Measurements from ENCODE around the gene CDH20.

Gene CDH20

DNA sequence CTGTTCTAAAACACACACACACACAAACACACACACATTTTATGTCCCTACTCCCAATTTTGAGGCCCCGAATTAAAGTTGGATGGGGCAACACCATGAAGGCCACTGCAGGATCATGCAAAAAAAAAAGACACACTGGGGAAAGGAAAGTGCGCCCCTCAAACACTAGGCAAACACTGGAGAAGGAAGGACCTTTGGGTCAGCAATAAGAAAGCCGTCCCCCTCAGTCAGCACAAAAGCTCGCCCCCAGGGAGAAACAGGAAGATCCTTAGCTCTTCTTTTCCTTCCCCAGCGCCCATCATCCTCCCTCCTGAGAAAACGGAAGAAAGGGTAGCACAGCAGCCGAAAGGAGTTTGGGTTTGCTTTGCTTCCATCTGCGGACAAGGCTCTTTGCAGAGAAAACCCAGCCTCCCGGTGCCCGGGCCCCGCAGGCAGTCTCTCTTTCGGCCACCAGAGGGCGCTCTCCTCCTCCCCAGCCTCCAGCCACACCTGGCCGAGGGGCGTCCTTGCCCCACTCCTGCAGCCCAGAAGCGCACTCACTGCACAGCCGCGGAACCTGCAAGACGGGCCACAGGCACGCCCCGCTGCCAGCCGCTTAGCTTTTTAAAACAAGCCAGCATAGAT lies 248.5 kb downstream of the CDH20 start:
- peak; percentile 78 for DNase-seq

DNA sequence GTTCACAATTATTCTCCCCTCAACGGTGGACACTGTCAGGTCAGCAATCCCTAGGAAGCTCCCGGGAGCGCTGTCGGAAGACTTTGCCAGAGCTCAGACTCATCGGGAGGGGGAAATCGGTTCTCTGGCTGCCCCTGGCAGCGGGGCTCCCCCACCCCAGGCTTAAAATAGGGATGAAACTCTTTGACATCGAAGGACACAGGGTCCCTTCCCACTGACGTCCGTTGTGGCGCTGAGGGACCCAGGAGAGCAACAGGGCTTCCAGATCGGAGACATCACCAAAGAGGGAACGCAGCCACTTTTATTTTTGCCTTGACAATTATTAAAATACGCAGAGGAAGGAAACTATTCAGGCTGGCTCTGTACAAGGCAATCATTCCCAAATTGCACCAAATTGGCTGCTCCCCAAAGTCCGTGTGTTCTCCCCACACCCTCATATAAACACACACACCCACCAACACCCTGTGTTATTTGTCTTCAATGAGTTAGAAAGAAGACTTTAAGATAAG lies 249.0 kb downstream of the CDH20 start:
- no peak for DNase-seq

DNA sequence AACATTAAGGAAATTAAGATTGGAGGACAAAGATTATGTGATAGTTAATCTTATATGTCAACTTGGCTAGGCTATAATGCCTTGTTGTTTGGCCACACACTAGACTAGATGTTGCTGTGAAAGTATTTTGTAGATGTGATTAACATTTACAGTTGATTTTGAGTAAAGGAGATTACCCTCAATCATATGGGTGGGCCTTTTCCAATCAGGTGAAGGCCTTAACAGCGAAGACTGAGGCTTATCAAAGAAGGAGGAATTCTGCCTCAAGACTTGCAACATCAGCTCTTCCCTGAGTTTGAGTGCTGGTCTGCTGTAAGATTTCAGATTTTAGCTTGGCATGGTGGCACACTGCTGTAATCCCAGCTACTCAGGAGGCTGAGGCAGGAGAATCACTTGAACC lies 250.3 kb downstream of the CDH20 start:
- no peak for DNase-seq

DNA sequence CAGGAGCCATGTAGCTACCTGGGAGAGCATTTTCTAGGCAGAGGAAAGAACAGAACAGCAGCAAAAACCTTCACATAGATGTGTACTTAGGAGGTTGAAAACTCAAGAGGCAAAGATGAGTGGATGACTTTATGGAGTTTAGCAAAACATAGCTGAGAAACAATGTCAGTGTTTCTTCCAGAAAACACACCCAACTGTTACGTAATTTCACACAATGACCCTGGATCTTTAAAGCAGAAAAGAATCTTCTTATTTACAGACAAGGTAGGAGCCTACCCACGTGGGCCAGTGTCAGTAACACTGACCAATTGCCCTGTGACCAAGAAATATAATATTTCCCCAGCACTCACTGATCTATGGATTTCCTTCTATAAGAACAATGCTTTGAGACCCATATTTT lies 254.6 kb downstream of the CDH20 start:
- DNase-seq = no peak

DNA sequence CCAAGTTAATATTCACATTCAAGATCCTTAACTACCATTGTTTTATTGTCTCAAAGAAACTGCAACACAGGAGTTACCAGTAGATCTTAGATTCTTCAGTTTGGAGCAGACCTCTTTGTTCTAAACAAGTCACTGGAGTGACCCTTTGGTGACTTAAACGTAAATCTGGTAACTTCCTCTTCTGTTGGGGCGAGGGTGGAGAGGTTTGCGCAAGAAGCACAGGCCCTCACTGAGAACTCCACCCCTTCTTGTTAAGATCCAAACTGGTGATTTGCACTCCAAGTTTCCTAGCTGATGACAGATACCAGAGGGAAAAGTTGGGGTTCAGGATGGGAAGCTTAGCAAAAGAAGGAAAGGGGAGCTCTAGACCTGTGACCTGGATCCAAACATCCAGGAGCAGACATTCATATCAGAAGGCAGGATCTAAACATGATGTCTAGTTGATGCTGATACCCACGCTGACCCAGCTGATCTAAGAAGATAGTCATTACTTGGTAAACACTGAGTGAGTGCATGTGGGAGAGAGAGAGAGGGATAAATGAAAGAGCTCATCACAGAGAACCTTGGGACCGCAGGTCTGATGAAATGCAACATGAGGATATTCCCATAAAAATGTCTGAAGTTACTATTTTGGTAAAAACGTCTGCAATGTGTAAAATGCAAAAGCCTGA lies 256.0 kb downstream of the CDH20 start:
- no peak for DNase-seq

DNA sequence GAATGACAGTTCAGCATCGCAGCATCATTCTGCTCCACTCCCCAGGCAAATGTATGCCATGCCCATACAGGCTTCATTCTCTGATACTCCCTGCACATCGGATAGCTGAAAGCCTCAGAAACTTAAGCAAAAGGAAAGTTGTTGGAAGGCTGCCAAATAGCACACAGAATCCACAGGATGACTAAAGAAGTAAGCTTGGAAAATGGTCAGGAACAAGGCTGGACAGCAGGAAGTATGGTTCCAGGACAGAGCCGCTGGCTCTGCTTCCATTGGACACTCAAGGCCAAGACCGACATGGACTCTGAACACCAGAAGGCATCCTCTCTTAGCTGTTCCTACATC lies 256.5 kb downstream of the CDH20 start:
- DNase-seq = no peak

DNA sequence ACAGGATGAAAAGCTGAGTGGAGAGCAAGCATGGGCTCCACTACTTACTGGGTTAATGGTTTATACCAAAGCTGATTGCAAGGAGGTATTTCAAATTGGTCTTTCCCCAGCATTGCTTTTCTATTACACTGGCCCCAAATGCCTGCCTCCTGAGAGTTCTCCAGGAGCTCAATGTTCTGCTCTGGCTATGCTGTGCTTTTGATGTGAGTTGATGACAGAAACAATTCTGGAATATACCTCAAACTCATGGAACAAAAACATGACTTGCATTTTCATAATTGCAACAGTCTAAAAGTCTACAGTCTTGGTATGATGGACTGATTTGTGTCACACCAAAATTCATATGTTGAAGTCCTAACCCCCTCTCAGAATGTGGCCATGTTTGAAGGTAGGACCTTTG lies 258.0 kb downstream of the CDH20 start:
- DNase-seq = no peak

DNA sequence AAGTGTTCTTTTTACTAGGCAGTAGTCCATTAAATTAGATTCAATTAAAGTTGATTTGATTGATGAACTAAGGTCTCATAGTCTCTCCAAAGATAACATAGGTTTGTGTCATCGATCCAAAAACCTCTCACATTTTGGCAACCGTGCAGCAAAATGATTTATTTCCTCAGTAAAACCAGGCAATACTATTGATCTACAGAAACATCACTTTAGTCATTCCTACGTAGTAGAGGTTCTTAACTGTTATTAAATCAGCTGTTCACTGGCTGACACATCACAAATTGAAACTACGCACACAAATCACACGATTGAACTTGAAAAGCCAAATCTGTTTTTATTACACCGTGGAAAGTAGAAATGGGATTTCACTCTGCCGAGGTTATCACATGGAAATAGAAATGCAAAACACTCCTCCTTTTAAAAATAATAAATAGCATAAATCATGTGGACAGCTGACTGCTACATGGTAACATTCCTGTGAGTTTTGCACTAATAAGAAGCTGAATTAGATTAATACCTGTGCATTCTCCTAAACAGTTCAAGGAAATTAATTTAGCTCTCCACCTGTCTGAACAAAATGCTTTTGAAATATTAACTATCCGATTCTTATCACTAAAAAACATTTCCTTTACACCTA lies 262.5 kb downstream of the CDH20 start:
- DNase-seq = no peak

DNA sequence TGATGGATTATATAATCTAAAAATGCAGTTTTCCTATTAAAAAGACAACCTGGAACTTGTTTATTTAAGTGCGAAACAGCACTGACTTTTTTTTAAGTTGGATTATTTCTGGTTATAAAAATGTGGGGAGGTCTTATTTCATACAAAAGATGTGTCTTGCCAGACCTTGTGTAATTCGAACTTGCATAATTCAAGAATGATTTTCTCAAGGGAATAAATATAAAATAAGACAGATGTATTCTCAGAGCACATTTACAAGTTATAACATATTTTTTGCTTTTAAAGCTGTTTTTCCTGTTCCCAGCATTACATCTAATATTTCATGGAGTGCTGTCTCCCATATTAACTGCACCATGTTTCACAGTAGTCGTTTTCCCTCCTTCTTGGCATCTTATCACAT lies 263.1 kb downstream of the CDH20 start:
- no peak for DNase-seq

DNA sequence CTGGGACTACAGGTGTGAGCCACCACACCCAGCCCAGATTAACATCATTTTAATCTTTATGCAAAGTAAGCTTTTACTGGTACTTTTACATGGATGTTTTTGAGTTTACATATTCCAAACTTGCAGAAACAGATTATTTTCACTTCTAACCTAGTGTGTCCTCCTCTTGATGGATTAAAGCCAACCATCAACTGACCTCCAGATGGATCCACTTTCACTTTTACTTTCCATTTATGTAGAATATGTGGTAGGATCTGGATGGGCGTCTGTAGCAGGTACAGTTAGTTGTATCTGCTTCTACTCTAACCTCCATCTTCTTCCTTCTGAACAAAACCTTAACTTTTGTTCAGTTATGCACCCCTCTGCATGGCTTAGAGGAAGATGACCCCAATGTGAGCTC lies 264.1 kb downstream of the CDH20 start:
- no peak for DNase-seq

DNA sequence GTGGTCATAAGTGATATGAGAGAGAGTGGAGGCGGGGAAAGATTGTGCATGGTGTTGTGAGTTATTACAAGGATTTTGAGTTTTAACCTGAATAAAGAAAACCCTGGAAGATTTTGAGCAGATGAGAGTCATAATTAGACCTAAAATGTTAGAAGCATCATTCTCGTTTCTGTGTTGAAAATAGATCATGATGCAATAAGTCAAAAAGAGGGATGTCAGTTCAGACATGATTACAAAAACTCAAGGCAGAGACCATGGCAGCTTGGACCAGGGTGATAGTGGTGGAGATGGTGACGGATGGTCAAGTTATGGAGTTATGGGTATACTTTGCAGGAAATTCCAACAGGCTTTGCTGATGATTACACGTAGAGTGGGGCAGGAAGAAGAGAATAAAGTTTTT lies 267.2 kb downstream of the CDH20 start:
- no peak for DNase-seq

DNA sequence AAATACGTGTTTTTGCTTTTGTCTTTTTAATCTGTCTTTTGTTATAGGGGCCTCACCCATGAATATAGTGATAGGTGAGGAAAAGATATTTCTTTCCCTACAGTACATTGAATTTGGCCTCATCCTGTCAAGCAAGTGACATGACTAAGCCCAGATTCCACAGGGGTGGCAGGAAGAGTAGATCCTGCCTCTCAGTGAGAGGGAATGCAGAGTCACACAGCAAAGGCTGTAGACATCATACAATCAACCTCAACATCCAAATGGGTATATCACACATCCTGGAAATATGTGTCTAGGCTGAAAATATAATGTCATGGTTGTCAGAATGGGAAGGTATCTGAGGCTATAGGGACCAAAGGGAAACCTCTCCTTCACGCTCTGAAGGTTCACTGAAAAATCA lies 269.6 kb downstream of the CDH20 start:
- DNase-seq = no peak
